HCT116 (cell line): ENCODE data around the gene AP3D1.

ENCODE experiments used
- ELF1 ChIP-seq: IDR thresholded peaks from 2 replicates; pipeline ENCODE4 v1.6.1; 2012; ENCODE audit warnings: low read depth, borderline replicate concordance
- EZH2phosphoT487 ChIP-seq: fragments of 200-600 bp; IDR thresholded peaks from 2 replicates; pipeline ENCODE4 v1.6.1; 2018; ENCODE audit warnings: antibody characterized with exemption, borderline replicate concordance
- SIN3A ChIP-seq: IDR thresholded peaks from 2 replicates; pipeline ENCODE4 v1.6.1; 2012; ENCODE audit warnings: low read depth
- ZNF274 ChIP-seq: fragments of 200-500 bp; sonication (Bioruptor generic); IDR thresholded peaks from 2 replicates; pipeline ENCODE4 v1.6.1; 2014; ENCODE audit warnings: mild to moderate bottlenecking, low read depth, low read length, inconsistent platforms
- TF ChIP-seq, protein P1 (sequence below), 3 experiments: fragments of 200-600 bp in 1 of 3; sonication (generic) in 1 of 3; IDR thresholded peaks in 2 of 3; conservative IDR thresholded peaks in 1 of 3; 2 replicates each; pipeline ENCODE4 v1.5.1; 2012 to 2017; ENCODE audit warnings: low read depth in 2 of 3, low read length in 2 of 3, antibody characterized with exemption in 1 of 3, borderline replicate concordance in 1 of 3, control low read depth in 1 of 3, mild to moderate bottlenecking in 1 of 3, mixed read lengths in 1 of 3, mixed run types in 1 of 3, moderate library complexity in 1 of 3; ENCODE audit not compliant: insufficient read depth in 1 of 3
- TF ChIP-seq, protein P2 (sequence below): IDR thresholded peaks from 2 replicates; pipeline ENCODE4 v1.6.1; 2012

DNA sequence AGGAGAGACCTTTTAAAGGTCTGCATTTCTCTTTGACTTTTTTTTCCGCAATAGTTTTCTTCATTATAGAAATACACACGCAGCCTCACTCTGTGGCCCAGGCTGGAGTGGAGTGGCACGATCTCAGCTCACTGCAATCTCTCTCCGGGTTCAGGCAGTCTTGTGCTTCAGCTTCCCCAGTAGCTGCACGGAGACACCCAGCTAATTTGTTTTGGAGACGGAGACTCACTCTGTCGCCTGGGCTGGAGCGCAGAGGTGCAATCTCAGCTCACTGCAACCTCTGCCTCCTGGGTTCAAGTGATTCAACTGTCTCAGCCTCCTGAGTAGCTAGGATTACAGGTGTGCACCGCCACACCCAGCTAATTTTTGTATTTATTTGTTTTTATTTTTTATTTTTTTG, 88.6 kb downstream of the AP3D1 start:
- TF ChIP-seq ELF1: no peak
- TF ChIP-seq, protein P1, sequence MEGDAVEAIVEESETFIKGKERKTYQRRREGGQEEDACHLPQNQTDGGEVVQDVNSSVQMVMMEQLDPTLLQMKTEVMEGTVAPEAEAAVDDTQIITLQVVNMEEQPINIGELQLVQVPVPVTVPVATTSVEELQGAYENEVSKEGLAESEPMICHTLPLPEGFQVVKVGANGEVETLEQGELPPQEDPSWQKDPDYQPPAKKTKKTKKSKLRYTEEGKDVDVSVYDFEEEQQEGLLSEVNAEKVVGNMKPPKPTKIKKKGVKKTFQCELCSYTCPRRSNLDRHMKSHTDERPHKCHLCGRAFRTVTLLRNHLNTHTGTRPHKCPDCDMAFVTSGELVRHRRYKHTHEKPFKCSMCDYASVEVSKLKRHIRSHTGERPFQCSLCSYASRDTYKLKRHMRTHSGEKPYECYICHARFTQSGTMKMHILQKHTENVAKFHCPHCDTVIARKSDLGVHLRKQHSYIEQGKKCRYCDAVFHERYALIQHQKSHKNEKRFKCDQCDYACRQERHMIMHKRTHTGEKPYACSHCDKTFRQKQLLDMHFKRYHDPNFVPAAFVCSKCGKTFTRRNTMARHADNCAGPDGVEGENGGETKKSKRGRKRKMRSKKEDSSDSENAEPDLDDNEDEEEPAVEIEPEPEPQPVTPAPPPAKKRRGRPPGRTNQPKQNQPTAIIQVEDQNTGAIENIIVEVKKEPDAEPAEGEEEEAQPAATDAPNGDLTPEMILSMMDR (IDR thresholded peaks at IDR 0.05 in 2 of 3, conservative IDR thresholded peaks at IDR 0.05 in 1 of 3; ENCODE audit: borderline replicate concordance in 1 of 3, insufficient read depth in 1 of 3, low read depth in 2 of 3, low read length in 2 of 3): no peak
- TF ChIP-seq ZNF274: no peak
- TF ChIP-seq, protein P2, sequence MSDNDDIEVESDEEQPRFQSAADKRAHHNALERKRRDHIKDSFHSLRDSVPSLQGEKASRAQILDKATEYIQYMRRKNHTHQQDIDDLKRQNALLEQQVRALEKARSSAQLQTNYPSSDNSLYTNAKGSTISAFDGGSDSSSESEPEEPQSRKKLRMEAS: no peak
- no peak for TF ChIP-seq SIN3A
- no peak for TF ChIP-seq EZH2phosphoT487
